Measurements from ENCODE around the gene THOC7.

DNA sequence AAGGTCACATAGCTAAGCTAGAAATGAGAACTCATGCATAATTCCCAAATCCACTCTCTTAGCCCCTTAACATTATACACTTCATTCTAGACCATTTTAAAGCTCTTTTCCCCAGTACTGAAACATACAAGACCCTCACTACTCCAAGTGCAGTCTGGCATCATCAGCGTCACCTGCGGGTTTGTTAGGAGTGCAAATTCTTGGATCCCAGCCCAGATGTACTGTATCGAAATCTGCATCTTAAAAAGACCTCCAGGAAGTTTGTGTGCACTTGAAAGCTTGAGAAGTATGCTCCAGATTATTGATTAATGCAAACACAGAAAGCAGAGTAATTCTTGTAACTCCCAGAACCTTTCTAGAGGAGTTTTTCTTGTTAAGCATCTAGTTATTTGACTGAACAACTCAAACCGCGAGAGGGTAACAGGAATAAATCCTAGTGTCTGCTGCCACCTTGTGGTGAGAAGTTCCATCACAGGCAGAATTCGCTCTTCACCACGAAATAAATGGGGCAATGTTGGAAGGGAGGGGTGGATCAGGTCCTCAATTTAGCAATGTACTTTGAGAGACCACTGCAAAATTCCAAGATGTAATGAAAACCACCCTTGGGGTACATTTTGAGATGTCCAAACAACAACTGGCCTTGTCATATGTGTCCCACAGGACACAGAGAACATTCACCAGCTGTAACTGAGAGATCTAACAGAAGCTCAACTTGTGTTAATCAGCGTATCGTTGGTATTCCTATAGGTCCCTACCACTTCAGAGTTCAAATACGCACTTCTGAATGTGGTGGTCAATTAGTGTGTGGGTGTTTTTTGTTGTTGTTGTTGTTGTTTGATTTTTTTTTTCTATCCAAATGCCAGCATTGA, 45.1 kb downstream of the THOC7 start:
- TF ChIP-seq POLR2AphosphoS5 (IDR thresholded peaks at IDR 0.05): no peak
- TF ChIP-seq, protein P1, sequence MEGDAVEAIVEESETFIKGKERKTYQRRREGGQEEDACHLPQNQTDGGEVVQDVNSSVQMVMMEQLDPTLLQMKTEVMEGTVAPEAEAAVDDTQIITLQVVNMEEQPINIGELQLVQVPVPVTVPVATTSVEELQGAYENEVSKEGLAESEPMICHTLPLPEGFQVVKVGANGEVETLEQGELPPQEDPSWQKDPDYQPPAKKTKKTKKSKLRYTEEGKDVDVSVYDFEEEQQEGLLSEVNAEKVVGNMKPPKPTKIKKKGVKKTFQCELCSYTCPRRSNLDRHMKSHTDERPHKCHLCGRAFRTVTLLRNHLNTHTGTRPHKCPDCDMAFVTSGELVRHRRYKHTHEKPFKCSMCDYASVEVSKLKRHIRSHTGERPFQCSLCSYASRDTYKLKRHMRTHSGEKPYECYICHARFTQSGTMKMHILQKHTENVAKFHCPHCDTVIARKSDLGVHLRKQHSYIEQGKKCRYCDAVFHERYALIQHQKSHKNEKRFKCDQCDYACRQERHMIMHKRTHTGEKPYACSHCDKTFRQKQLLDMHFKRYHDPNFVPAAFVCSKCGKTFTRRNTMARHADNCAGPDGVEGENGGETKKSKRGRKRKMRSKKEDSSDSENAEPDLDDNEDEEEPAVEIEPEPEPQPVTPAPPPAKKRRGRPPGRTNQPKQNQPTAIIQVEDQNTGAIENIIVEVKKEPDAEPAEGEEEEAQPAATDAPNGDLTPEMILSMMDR (IDR thresholded peaks at IDR 0.05): peak; percentile 67 to 88 (median 82)
- TF ChIP-seq POLR2A (IDR thresholded peaks at IDR 0.05): no peak
- TF ChIP-seq EP300 (IDR thresholded peaks at IDR 0.05): no peak

Measured in upper lobe of left lung (tissue), 4 donors.